ENCODE measurements around the gene ARL16.

- TF ChIP-seq CTCF (IDR thresholded peaks at IDR 0.05): no peak
- no peak for TF ChIP-seq POLR2A (IDR thresholded peaks at IDR 0.05)
Observed at GRCh38 chr17:81676906-81677305, 6.7 kb downstream of the ARL16 start.

All from heart left ventricle (tissue), 13 donors.